ENCODE data around the gene CHST1.

Gene CHST1

GRCh38 chr11:45643598-45644260 lies 21.7 kb downstream of the CHST1 start:
- TF ChIP-seq ESRRG (CRISPR knock-in tag; IDR thresholded peaks at IDR 0.05) (no peak), CREB5 (CRISPR knock-in tag; IDR thresholded peaks at IDR 0.05; ENCODE audit: low read depth) (no peak), CSDC2 (CRISPR knock-in tag; IDR thresholded peaks at IDR 0.05) (no peak), ZNF565 (CRISPR knock-in tag; conservative IDR thresholded peaks at IDR 0.05; ENCODE audit: low read depth) (no peak), GLIS3 (CRISPR knock-in tag; IDR thresholded peaks at IDR 0.05) (no peak), POU6F1 (CRISPR knock-in tag; IDR thresholded peaks at IDR 0.05; ENCODE audit: borderline replicate concordance, low read depth) (no peak), CSRNP3 (CRISPR knock-in tag; IDR thresholded peaks at IDR 0.05) (no peak), ZFP3 (CRISPR knock-in tag; IDR thresholded peaks at IDR 0.05) (no peak), OSR1 (CRISPR knock-in tag; IDR thresholded peaks at IDR 0.05) (no peak), ZNF70 (CRISPR knock-in tag; IDR thresholded peaks at IDR 0.05) (no peak), ZC3H10 (CRISPR knock-in tag; IDR thresholded peaks at IDR 0.05) (no peak), ZNF8 (CRISPR knock-in tag; IDR thresholded peaks at IDR 0.05) (no peak), ISL1 (CRISPR knock-in tag; IDR thresholded peaks at IDR 0.05) (no peak), SNAI2 (CRISPR knock-in tag; IDR thresholded peaks at IDR 0.05) (no peak), RARB (CRISPR knock-in tag; IDR thresholded peaks at IDR 0.05) (no peak), ZFP30 (CRISPR knock-in tag; IDR thresholded peaks at IDR 0.05) (no peak), BACH2 (CRISPR knock-in tag; IDR thresholded peaks at IDR 0.05; ENCODE audit: borderline replicate concordance) (no peak), ARNTL (CRISPR knock-in tag; IDR thresholded peaks at IDR 0.05; ENCODE audit: borderline replicate concordance, low read depth) (no peak)
- TF ChIP-seq, protein P1, sequence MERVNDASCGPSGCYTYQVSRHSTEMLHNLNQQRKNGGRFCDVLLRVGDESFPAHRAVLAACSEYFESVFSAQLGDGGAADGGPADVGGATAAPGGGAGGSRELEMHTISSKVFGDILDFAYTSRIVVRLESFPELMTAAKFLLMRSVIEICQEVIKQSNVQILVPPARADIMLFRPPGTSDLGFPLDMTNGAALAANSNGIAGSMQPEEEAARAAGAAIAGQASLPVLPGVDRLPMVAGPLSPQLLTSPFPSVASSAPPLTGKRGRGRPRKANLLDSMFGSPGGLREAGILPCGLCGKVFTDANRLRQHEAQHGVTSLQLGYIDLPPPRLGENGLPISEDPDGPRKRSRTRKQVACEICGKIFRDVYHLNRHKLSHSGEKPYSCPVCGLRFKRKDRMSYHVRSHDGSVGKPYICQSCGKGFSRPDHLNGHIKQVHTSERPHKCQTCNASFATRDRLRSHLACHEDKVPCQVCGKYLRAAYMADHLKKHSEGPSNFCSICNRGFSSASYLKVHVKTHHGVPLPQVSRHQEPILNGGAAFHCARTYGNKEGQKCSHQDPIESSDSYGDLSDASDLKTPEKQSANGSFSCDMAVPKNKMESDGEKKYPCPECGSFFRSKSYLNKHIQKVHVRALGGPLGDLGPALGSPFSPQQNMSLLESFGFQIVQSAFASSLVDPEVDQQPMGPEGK (CRISPR knock-in tag; IDR thresholded peaks at IDR 0.05; ENCODE audit: borderline replicate concordance): no peak
- TF ChIP-seq, protein P2, sequence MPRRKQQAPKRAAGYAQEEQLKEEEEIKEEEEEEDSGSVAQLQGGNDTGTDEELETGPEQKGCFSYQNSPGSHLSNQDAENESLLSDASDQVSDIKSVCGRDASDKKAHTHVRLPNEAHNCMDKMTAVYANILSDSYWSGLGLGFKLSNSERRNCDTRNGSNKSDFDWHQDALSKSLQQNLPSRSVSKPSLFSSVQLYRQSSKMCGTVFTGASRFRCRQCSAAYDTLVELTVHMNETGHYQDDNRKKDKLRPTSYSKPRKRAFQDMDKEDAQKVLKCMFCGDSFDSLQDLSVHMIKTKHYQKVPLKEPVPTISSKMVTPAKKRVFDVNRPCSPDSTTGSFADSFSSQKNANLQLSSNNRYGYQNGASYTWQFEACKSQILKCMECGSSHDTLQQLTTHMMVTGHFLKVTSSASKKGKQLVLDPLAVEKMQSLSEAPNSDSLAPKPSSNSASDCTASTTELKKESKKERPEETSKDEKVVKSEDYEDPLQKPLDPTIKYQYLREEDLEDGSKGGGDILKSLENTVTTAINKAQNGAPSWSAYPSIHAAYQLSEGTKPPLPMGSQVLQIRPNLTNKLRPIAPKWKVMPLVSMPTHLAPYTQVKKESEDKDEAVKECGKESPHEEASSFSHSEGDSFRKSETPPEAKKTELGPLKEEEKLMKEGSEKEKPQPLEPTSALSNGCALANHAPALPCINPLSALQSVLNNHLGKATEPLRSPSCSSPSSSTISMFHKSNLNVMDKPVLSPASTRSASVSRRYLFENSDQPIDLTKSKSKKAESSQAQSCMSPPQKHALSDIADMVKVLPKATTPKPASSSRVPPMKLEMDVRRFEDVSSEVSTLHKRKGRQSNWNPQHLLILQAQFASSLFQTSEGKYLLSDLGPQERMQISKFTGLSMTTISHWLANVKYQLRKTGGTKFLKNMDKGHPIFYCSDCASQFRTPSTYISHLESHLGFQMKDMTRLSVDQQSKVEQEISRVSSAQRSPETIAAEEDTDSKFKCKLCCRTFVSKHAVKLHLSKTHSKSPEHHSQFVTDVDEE (CRISPR knock-in tag; IDR thresholded peaks at IDR 0.05): no peak
- no peak for ATAC-seq

DNA sequence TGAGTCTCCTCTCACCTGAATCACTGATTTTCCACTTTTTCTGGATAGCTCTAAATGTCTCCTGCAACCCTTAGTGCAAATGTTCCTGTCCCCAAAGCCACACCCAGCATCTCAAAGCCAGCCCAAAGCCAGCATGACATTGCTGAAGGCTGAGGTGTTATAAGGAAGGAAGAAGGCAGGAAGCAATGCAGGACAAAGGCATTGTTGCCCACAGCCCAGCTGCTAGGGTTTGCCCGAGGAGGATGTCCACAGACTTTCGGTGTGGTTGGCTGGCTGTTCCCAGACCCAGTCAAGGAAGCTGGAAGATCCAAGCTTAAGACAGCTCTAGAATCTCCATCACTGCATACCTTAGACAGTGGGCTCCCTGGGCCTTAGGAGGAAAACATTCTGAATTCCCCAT lies 23.5 kb downstream of the CHST1 start:
- TF ChIP-seq PPARA (CRISPR knock-in tag; IDR thresholded peaks at IDR 0.05; ENCODE audit: borderline replicate concordance): no peak
- TF ChIP-seq ESRRG (CRISPR knock-in tag; IDR thresholded peaks at IDR 0.05): no peak
- no peak for TF ChIP-seq CREB5 (CRISPR knock-in tag; IDR thresholded peaks at IDR 0.05; ENCODE audit: low read depth)
- TF ChIP-seq, protein P2 (CRISPR knock-in tag; IDR thresholded peaks at IDR 0.05): no peak
- TF ChIP-seq POU6F1 (CRISPR knock-in tag; IDR thresholded peaks at IDR 0.05; ENCODE audit: borderline replicate concordance, low read depth): no peak
- TF ChIP-seq GLIS3 (CRISPR knock-in tag; IDR thresholded peaks at IDR 0.05): no peak
- TF ChIP-seq CSRNP3 (CRISPR knock-in tag; IDR thresholded peaks at IDR 0.05): no peak
- no peak for TF ChIP-seq RARB (CRISPR knock-in tag; IDR thresholded peaks at IDR 0.05)
- TF ChIP-seq OSR1 (CRISPR knock-in tag; IDR thresholded peaks at IDR 0.05): no peak
- no peak for TF ChIP-seq ZNF565 (CRISPR knock-in tag; conservative IDR thresholded peaks at IDR 0.05; ENCODE audit: low read depth)
- ATAC-seq: no peak
